ENCODE measurements around the gene NTRK2. TPM values are rescaled to one million over a fixed set of nuclear protein-coding genes. Genes with fewer than 3 reads are reported as not detected.

NTRK2 gene
- total RNA-seq, 1 donor from 2014 or later, result 26.6 TPM

DNA sequence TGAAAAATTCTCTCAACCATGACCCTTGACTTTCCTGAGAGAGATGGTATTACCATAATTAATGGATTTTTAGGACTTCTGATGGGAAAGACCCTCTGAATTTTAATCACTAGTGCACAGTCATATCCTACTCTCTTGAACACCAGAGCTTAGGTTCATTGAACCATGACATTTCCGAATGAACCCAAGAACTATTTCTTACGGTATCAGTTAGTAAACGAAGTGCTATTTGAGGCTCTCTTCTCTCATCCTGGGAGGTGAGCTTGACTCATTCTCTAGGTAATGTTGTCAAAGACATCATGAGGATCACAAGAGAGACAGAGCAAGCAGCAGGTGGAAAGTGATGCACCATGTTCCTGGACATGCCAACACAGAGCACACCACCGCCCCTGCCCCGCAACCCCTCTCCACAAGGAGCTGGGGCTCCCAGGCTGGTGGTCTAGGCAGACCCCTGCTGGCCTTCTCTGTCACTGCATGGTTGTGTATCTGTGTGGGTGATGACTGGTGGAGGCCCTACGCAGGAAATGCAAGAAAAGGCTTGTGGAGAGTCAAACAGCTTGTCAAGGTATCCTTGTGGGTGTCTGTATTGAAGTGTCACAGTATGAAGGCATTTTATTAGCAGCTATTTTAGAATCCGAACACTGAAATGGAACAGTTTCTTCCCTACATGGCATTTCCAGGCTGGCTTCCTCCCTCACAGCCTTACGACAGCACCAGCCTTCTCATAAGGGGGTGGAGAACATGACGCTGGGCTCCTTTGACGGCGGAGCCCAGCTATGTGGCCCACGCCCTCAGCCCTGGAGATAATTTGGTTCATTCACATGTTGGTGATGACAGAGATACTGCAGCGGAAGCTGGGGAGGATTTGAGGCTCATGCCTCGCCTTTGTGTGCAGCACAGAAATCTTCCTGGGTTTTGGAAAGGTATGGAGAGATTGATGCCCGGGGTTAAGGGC lies 297.6 kb downstream of the NTRK2 start:
- Histone ChIP-seq H3K4me3 (ENCODE audit: low read length in 3 of 3) (no peak overlapping the region), H3K9me3 (ENCODE audit: control insufficient read depth in 3 of 3, low read length in 3 of 3) (no peaks in the 10 kb centered on the region), H3K27ac (ENCODE audit: low read depth, low read length) (no peak overlapping the region), H3K4me1 (ENCODE audit: control insufficient read depth in 3 of 3, insufficient read depth in 3 of 3, low read length in 3 of 3) (no peaks in the 10 kb centered on the region), H3K27me3 (ENCODE audit: control insufficient read depth in 3 of 3, insufficient read depth in 3 of 3, low read length in 3 of 3) (no peaks in the 10 kb centered on the region), H3K9ac (ENCODE audit: low read depth in 1 of 3, low read length in 3 of 3) (no peak overlapping the region), H3K36me3 (ENCODE audit: control insufficient read depth in 3 of 3, insufficient read depth in 3 of 3, low read length in 3 of 3) (no peaks in the 10 kb centered on the region)

DNA sequence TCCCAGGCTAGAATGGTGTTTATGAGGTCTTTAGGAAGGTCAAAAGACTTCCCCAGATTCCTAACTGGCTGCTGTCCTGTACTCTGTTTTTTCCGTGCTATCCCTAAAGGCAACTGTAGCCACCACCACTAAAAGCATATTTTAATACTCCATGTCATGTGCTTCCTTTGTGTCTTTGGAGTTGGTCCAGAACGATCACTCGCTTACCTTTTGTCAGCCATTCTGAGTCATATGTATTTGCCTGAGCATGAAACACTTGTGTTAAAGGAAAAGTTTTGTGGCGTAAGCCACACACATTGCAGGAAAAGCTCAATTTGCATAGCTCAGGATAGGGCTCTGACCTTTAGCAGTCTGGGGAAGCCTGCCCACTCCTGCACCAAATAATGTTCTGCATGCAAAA lies 299.6 kb downstream of the NTRK2 start:
- Histone ChIP-seq H3K9me3 (ENCODE audit: control insufficient read depth in 3 of 3, low read length in 3 of 3) (no peaks in the 10 kb centered on the region), H3K36me3 (ENCODE audit: control insufficient read depth in 3 of 3, insufficient read depth in 3 of 3, low read length in 3 of 3) (no peaks in the 10 kb centered on the region), H3K4me3 (ENCODE audit: low read length in 3 of 3) (no peak overlapping the region), H3K27ac (ENCODE audit: low read depth, low read length) (no peak overlapping the region), H3K9ac (ENCODE audit: low read depth in 1 of 3, low read length in 3 of 3) (no peak overlapping the region), H3K4me1 (ENCODE audit: control insufficient read depth in 3 of 3, insufficient read depth in 3 of 3, low read length in 3 of 3) (no peaks in the 10 kb centered on the region), H3K27me3 (ENCODE audit: control insufficient read depth in 3 of 3, insufficient read depth in 3 of 3, low read length in 3 of 3) (no peaks in the 10 kb centered on the region)

DNA sequence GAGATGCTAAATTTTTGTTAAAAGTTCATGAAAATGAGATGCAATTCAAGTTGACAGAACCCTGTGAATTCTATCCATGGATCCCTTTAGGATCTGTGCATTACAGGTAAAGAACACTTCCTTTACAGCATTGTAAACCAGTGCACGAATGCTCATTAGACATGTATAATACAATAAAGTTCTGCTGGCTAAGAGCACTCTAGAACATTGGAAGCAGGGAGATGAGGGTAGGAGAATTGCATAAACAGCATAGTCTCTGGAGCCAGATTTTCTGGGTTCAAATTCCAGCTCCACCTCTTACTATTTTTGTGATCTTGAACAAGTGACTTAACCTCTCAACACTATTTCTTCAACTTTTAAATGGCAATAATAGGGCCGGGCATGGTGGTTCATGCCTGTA lies 300.2 kb downstream of the NTRK2 start:
- Histone ChIP-seq H3K9ac (ENCODE audit: low read depth in 1 of 3, low read length in 3 of 3) (no peak overlapping the region), H3K36me3 (ENCODE audit: control insufficient read depth in 3 of 3, insufficient read depth in 3 of 3, low read length in 3 of 3) (no peaks in the 10 kb centered on the region), H3K27me3 (ENCODE audit: control insufficient read depth in 3 of 3, insufficient read depth in 3 of 3, low read length in 3 of 3) (no peaks in the 10 kb centered on the region), H3K4me1 (ENCODE audit: control insufficient read depth in 3 of 3, insufficient read depth in 3 of 3, low read length in 3 of 3) (no peaks in the 10 kb centered on the region), H3K4me3 (ENCODE audit: low read length in 3 of 3) (no peak overlapping the region), H3K27ac (ENCODE audit: low read depth, low read length) (no peak overlapping the region), H3K9me3 (ENCODE audit: control insufficient read depth in 3 of 3, low read length in 3 of 3) (no peaks in the 10 kb centered on the region)

DNA sequence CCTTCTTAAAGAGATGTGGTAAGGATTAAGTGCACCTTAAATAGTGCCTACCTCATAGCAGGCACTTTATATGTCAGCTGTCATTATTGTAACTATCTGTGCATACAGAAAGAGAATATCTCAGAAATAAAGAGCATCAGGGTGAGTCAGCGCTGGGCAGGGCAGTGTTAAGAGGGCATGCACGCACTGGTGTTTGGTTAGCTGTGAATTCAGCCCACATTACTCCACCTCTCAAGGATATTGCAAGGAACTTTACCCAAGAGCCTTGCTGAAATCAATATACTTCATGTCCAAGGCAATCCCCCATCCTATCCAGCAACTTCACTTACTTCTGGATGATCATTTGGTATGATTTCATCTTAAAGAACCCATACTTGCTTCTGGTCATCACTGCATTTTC lies 300.9 kb downstream of the NTRK2 start:
- Histone ChIP-seq H3K27ac (ENCODE audit: low read depth, low read length) (no peak overlapping the region), H3K4me3 (ENCODE audit: low read length in 3 of 3) (no peak overlapping the region), H3K9me3 (ENCODE audit: control insufficient read depth in 3 of 3, low read length in 3 of 3) (no peaks in the 10 kb centered on the region), H3K36me3 (ENCODE audit: control insufficient read depth in 3 of 3, insufficient read depth in 3 of 3, low read length in 3 of 3) (no peaks in the 10 kb centered on the region), H3K27me3 (ENCODE audit: control insufficient read depth in 3 of 3, insufficient read depth in 3 of 3, low read length in 3 of 3) (no peaks in the 10 kb centered on the region), H3K4me1 (ENCODE audit: control insufficient read depth in 3 of 3, insufficient read depth in 3 of 3, low read length in 3 of 3) (no peaks in the 10 kb centered on the region), H3K9ac (ENCODE audit: low read depth in 1 of 3, low read length in 3 of 3) (no peak overlapping the region)

DNA sequence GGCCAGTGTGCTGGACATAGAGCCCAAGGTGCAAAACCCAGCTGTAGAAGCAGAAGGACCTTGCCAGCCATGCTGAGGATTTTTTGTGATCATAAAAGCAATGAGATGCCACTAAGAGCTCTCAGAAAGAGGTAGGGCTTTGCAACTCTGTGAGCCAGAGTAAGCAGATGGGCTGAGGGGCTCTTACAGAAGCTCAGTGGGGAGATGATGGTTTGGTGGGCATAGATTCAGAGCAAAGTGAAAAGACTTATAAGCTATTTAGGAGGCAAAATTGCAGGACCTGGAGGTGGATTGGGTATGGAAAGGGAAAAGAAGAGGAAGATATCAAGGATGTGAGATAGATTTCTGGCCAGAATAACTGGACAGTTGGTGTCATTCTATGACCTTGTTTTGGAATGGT lies 302.0 kb downstream of the NTRK2 start:
- no peaks in the 10 kb centered on the region for H3K4me1 ChIP-seq (ENCODE audit: control insufficient read depth in 3 of 3, insufficient read depth in 3 of 3, low read length in 3 of 3)
- H3K27me3 ChIP-seq (ENCODE audit: control insufficient read depth in 3 of 3, insufficient read depth in 3 of 3, low read length in 3 of 3), result no peaks in the 10 kb centered on the region
- no peak overlapping the region for H3K9ac ChIP-seq (ENCODE audit: low read depth in 1 of 3, low read length in 3 of 3)
- no peak overlapping the region for H3K4me3 ChIP-seq (ENCODE audit: low read length in 3 of 3)
- H3K9me3 ChIP-seq (ENCODE audit: control insufficient read depth in 3 of 3, low read length in 3 of 3), result no peaks in the 10 kb centered on the region
- H3K36me3 ChIP-seq (ENCODE audit: control insufficient read depth in 3 of 3, insufficient read depth in 3 of 3, low read length in 3 of 3), result no peaks in the 10 kb centered on the region
- H3K27ac ChIP-seq (ENCODE audit: low read depth, low read length), result no peak overlapping the region

DNA sequence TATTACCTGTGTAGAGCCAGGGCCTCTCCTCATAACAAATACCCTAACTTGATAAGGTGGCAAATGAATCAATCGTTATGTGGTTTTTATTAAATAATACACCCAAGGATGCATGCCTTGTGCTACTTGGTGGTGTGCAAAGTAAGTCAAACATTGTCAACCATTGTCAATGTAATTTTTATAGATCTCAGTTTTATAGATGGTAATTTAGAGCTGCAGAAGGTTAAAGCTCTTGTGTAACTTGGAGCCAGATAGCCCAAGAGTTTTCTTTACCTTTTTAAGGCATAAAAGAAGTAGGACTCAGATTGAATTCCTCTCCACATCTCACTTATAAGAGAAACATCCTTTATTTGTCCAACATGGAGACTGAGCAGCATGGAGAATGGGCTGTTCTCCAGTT lies 304.7 kb downstream of the NTRK2 start:
- no peak overlapping the region for H3K27ac ChIP-seq (ENCODE audit: low read depth, low read length)
- no peaks in the 10 kb centered on the region for H3K36me3 ChIP-seq (ENCODE audit: control insufficient read depth in 3 of 3, insufficient read depth in 3 of 3, low read length in 3 of 3)
- no peak overlapping the region for H3K9ac ChIP-seq (ENCODE audit: low read depth in 1 of 3, low read length in 3 of 3)
- H3K4me1 ChIP-seq (ENCODE audit: control insufficient read depth in 3 of 3, insufficient read depth in 3 of 3, low read length in 3 of 3), result no peaks in the 10 kb centered on the region
- no peak overlapping the region for H3K4me3 ChIP-seq (ENCODE audit: low read length in 3 of 3)
- H3K9me3 ChIP-seq (ENCODE audit: control insufficient read depth in 3 of 3, low read length in 3 of 3), result no peaks in the 10 kb centered on the region
- H3K27me3 ChIP-seq (ENCODE audit: control insufficient read depth in 3 of 3, insufficient read depth in 3 of 3, low read length in 3 of 3), result no peaks in the 10 kb centered on the region

DNA sequence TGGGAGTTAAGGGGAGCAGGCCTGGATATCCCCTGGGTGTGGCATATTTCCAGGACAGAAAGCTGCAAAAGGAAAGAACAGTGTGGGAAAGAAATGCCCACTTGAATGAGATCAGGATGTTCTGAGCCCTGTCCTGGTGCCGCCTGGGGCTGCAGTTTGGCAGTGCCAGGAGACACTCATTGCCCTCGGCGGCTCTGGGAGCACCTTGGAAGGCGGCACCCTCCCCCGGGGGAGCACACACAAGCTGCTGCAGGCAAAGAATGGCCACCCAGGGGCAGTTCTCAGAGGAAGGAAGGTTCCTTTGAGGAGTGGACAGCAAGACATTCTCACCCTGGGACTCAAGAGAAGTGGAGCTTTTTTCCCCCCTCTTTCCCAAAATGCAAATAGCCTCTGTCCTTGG lies 305.3 kb downstream of the NTRK2 start:
- H3K4me3 ChIP-seq (ENCODE audit: low read length in 3 of 3), result no peak overlapping the region
- no peaks in the 10 kb centered on the region for H3K4me1 ChIP-seq (ENCODE audit: control insufficient read depth in 3 of 3, insufficient read depth in 3 of 3, low read length in 3 of 3)
- no peaks in the 10 kb centered on the region for H3K9me3 ChIP-seq (ENCODE audit: control insufficient read depth in 3 of 3, low read length in 3 of 3)
- no peak overlapping the region for H3K27ac ChIP-seq (ENCODE audit: low read depth, low read length)
- no peaks in the 10 kb centered on the region for H3K36me3 ChIP-seq (ENCODE audit: control insufficient read depth in 3 of 3, insufficient read depth in 3 of 3, low read length in 3 of 3)
- H3K27me3 ChIP-seq (ENCODE audit: control insufficient read depth in 3 of 3, insufficient read depth in 3 of 3, low read length in 3 of 3), result no peaks in the 10 kb centered on the region
- no peak overlapping the region for H3K9ac ChIP-seq (ENCODE audit: low read depth in 1 of 3, low read length in 3 of 3)

DNA sequence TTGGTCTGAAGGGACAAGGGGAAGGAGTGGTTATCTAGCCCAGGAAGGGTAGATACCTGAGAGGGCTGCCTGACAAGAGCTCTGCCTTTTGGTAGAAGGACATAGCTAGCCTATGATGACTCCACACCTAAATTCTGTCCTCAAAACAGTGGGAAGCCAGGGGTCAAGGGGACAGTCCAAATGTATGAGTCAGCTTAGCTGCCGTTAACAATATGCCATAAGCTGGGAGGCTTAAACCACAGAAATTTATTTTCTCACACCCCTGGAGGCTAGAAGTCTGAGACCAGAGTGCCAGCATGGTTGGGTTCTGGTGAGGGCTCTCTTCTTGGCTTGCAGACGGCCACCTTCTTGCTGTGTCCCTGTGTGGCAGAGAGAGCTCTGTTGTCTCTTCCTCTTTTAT lies 306.4 kb downstream of the NTRK2 start:
- no peaks in the 10 kb centered on the region for H3K36me3 ChIP-seq (ENCODE audit: control insufficient read depth in 3 of 3, insufficient read depth in 3 of 3, low read length in 3 of 3)
- no peak overlapping the region for H3K27ac ChIP-seq (ENCODE audit: low read depth, low read length)
- H3K27me3 ChIP-seq (ENCODE audit: control insufficient read depth in 3 of 3, insufficient read depth in 3 of 3, low read length in 3 of 3), result no peaks in the 10 kb centered on the region
- H3K9ac ChIP-seq (ENCODE audit: low read depth in 1 of 3, low read length in 3 of 3), result no peak overlapping the region
- H3K9me3 ChIP-seq (ENCODE audit: control insufficient read depth in 3 of 3, low read length in 3 of 3), result no peaks in the 10 kb centered on the region
- H3K4me1 ChIP-seq (ENCODE audit: control insufficient read depth in 3 of 3, insufficient read depth in 3 of 3, low read length in 3 of 3), result no peaks in the 10 kb centered on the region
- no peak overlapping the region for H3K4me3 ChIP-seq (ENCODE audit: low read length in 3 of 3)

DNA sequence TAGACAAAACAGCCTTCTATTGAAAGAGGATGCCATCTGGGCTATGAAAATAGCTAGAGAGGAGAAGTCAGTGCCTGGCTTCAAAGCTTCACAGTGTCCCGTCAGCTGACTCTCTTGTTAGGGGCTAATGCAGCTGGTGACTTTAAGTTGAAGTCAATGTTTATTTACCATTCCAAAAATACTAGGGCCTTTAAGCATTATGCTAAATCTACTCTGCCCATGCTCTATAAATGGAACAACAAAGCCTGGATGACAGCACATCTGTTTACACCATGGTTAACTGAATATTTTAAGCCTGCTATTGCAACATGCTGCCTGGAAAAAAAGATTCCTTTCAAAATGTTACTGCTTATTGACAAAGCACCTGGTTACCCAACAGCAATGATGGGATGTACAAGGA lies 309.1 kb downstream of the NTRK2 start:
- Histone ChIP-seq H3K9ac (ENCODE audit: low read depth in 1 of 3, low read length in 3 of 3) (no peak overlapping the region), H3K9me3 (ENCODE audit: control insufficient read depth in 3 of 3, low read length in 3 of 3) (no peaks in the 10 kb centered on the region), H3K4me1 (ENCODE audit: control insufficient read depth in 3 of 3, insufficient read depth in 3 of 3, low read length in 3 of 3) (no peaks in the 10 kb centered on the region), H3K4me3 (ENCODE audit: low read length in 3 of 3) (no peak overlapping the region), H3K27me3 (ENCODE audit: control insufficient read depth in 3 of 3, insufficient read depth in 3 of 3, low read length in 3 of 3) (no peaks in the 10 kb centered on the region), H3K36me3 (ENCODE audit: control insufficient read depth in 3 of 3, insufficient read depth in 3 of 3, low read length in 3 of 3) (no peaks in the 10 kb centered on the region), H3K27ac (ENCODE audit: low read depth, low read length) (no peak overlapping the region)

DNA sequence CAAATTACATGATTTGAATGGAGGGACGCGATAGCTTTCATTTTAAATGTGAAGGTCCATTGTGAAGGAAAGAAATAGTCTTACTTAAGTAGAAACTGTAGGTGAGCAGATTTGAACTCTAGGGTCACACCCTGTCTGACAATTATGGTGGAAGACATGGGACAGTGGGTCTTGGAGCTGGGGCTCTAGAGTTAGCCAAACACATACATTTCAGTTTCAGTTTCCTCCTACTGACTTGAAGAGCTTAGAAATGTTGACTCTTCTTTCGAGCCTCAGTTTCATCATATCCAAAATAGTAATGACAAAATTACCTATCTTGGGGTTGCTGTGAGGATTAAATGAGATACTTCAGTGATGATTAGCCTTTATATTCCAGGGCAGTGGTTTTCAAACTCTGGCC lies 314.2 kb downstream of the NTRK2 start:
- no peaks in the 10 kb centered on the region for H3K36me3 ChIP-seq (ENCODE audit: control insufficient read depth in 3 of 3, insufficient read depth in 3 of 3, low read length in 3 of 3)

More for the DNA sequence above, 314.2 kb downstream of the NTRK2 start:
- H3K9me3 ChIP-seq (ENCODE audit: control insufficient read depth in 3 of 3, low read length in 3 of 3), result no peaks in the 10 kb centered on the region
- no peaks in the 10 kb centered on the region for H3K4me1 ChIP-seq (ENCODE audit: control insufficient read depth in 3 of 3, insufficient read depth in 3 of 3, low read length in 3 of 3)
- H3K27me3 ChIP-seq (ENCODE audit: control insufficient read depth in 3 of 3, insufficient read depth in 3 of 3, low read length in 3 of 3), result no peaks in the 10 kb centered on the region
- H3K4me3 ChIP-seq (ENCODE audit: low read length in 3 of 3), result no peak overlapping the region
- H3K27ac ChIP-seq (ENCODE audit: low read depth, low read length), result no peak overlapping the region
- no peak overlapping the region for H3K9ac ChIP-seq (ENCODE audit: low read depth in 1 of 3, low read length in 3 of 3)
